HL-60 (cell line): ENCODE measurements around the gene LRRC8C.

ENCODE experiments used
- DNase-seq, 2 experiments: peaks; one replicate each; pipeline ENCODE4 v3.0.0-alpha.2; 2010 to 2020; ENCODE audit warnings: low read depth in 1 of 2, low spot score in 1 of 2
- H3K27ac ChIP-seq: fragments of 250-450 bp; sonication (Bioruptor Pico); replicated peaks from 2 replicates; pipeline ENCODE4 v1.5.1; 2020; ENCODE audit warnings: mild to moderate bottlenecking, moderate library complexity
- H3K27me3 ChIP-seq: fragments of 250-450 bp; sonication (Bioruptor Pico); 2 replicates; pipeline ENCODE4 v1.5.1; 2021; ENCODE audit warnings: mild to moderate bottlenecking, moderate library complexity; ENCODE audit not compliant: insufficient read depth, poor library complexity, severe bottlenecking
- H3K4me3 ChIP-seq: replicated peaks from 2 replicates; pipeline ENCODE4 v1.5.1; 2011; ENCODE audit warnings: mild to moderate bottlenecking, control low read depth, low read length; ENCODE audit not compliant: insufficient read depth
- GABPA ChIP-seq: IDR thresholded peaks from 2 replicates; pipeline ENCODE4 v1.6.1; 2012; ENCODE audit warnings: low read depth
- POLR2AphosphoS5 ChIP-seq: IDR thresholded peaks from 2 replicates; pipeline ENCODE4 v1.6.1; 2012; ENCODE audit warnings: low read depth
- REST ChIP-seq: IDR thresholded peaks from 2 replicates; pipeline ENCODE4 v1.6.1; 2012; ENCODE audit warnings: low read depth; ENCODE audit not compliant: insufficient replicate concordance
- SPI1 ChIP-seq: IDR thresholded peaks from 2 replicates; pipeline ENCODE4 v1.6.1; 2012; ENCODE audit warnings: low read depth, mild to moderate bottlenecking, borderline replicate concordance
- TF ChIP-seq, protein P1 (sequence below): IDR thresholded peaks from one replicate; pipeline ENCODE4 v1.5.1; 2011; ENCODE audit warnings: low read length, control low read depth, inconsistent platforms; ENCODE audit not compliant: insufficient read depth

LRRC8C gene

DNA sequence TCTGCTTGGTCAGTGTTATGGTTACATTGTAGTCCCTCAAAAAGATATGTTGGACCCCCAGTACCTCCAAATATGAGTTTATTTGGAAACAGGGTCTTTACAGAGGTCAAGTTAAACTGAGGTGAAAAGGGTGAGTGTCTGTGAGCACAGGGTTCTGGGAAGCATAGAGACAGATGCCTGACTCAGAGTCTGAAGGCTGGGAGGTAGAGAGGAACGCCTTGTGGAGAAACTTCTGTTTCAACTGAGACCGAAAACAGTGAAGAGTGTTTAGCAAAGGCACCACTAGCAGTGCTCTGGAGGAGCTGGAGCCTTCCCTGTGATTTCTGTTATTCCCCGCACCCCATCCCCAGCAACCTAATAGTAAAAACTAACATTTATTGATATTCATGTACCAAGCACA, 122.7 kb downstream of the LRRC8C start:
- no peak for TF ChIP-seq GABPA
- no peak for TF ChIP-seq POLR2AphosphoS5
- TF ChIP-seq, protein P1, sequence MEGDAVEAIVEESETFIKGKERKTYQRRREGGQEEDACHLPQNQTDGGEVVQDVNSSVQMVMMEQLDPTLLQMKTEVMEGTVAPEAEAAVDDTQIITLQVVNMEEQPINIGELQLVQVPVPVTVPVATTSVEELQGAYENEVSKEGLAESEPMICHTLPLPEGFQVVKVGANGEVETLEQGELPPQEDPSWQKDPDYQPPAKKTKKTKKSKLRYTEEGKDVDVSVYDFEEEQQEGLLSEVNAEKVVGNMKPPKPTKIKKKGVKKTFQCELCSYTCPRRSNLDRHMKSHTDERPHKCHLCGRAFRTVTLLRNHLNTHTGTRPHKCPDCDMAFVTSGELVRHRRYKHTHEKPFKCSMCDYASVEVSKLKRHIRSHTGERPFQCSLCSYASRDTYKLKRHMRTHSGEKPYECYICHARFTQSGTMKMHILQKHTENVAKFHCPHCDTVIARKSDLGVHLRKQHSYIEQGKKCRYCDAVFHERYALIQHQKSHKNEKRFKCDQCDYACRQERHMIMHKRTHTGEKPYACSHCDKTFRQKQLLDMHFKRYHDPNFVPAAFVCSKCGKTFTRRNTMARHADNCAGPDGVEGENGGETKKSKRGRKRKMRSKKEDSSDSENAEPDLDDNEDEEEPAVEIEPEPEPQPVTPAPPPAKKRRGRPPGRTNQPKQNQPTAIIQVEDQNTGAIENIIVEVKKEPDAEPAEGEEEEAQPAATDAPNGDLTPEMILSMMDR = no peak
- TF ChIP-seq REST = no peak
- TF ChIP-seq SPI1 = no peak
- Histone ChIP-seq H3K27ac (no peak overlapping the region), H3K4me3 (no peak overlapping the region), H3K27me3 (no peaks in the 10 kb centered on the region)
- DNase-seq = no peak

DNA sequence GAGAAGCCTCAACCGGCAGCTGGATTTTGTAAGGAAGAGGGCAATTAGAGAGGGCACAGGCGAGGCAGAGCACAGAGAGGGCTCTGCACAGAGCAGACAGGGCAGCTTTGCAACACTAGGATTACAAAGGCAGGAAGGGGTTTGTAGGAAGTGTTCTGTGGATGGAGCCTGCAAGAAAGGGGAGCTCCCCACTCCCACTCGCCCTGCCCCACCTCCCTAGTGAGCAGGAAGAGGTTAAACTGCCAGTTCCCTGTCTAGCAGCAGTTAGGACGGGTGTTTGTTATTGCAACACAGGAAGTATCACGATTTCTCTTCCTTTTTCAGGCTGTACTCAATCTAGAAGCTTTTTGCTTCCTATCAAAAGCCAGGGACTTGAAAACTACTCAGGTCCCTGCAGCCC, 124.6 kb downstream of the LRRC8C start:
- TF ChIP-seq REST (no peak), POLR2AphosphoS5 (peak; percentile 74; the same call in 1 of the 2 replicates), SPI1 (peak; percentile 67; the same call in 1 of the 2 replicates), GABPA (peak; percentile 82)
- TF ChIP-seq, protein P1 = no peak
- Histone ChIP-seq H3K27me3 (no peaks in the 10 kb centered on the region), H3K27ac (peak overlapping the region; percentile 50), H3K4me3 (no peak overlapping the region; the same call in 1 of the 2 replicates)
- DNase-seq = peak; percentile 94 to 98

- Histone ChIP-seq H3K27me3 (no peaks in the 10 kb centered on the region), H3K4me3 (no peak overlapping the region), H3K27ac (peak overlapping the region; percentile 48)
- TF ChIP-seq REST = no peak
- no peak for TF ChIP-seq POLR2AphosphoS5
- TF ChIP-seq, protein P1 = no peak
- no peak for TF ChIP-seq SPI1
- TF ChIP-seq GABPA = no peak
- DNase-seq = no peak
These were observed 125.2 kb downstream of the LRRC8C start for GRCh38 chr1:89758156-89758555.
